Type B pancreatic cell (in vitro differentiated cells): ENCODE measurements around the gene ETDB. TPM values are rescaled to one million over a fixed set of nuclear protein-coding genes. Genes with fewer than 3 reads are reported as not detected.

Experiments used
- DNase-seq: peaks from one replicate; pipeline ENCODE4 v3.0.0; 2021; ENCODE audit warnings: mixed read lengths; ENCODE audit not compliant: unreplicated experiment; ENCODE audit errors: extremely low spot score
- H3K27ac Mint-ChIP-seq: 2 replicates; pipeline ENCODE4 v1.8.0; 2021; ENCODE audit warnings: mild to moderate bottlenecking, mixed read lengths
- H3K27me3 Mint-ChIP-seq: 2 replicates; pipeline ENCODE4 v1.8.0; 2021; ENCODE audit warnings: mixed read lengths
- H3K36me3 Mint-ChIP-seq: 2 replicates; pipeline ENCODE4 v1.8.0; 2021; ENCODE audit warnings: mixed read lengths
- H3K4me1 Mint-ChIP-seq: one replicate; pipeline ENCODE4 v1.8.0; 2021; ENCODE audit warnings: mixed read lengths; ENCODE audit not compliant: unreplicated experiment
- H3K4me3 Mint-ChIP-seq: 2 replicates; pipeline ENCODE4 v1.8.0; 2021; ENCODE audit warnings: mild to moderate bottlenecking, mixed read lengths
- H3K9me3 Mint-ChIP-seq: 2 replicates; pipeline ENCODE4 v1.8.0; 2021; ENCODE audit warnings: mixed read lengths
- CTCF ChIP-seq: fragments of 200-600 bp; sonication (generic); conservative IDR thresholded peaks from 2 replicates; pipeline ENCODE4 v1.5.0; 2021; ENCODE audit warnings: antibody characterized with exemption, mild to moderate bottlenecking
- total RNA-seq: library from RNA; stranded (reverse); gene quantifications from 2 replicates; pipeline ENCODE4 v1.2.1, GENCODE V29; 2021; ENCODE audit warnings: low replicate concordance

Gene ETDB
- total RNA-seq, 1 donor from 2014 or later = not detected

- Mint-ChIP-seq H3K4me3 (no peak overlapping the region), H3K4me1 (peaks cover 6% of the 10 kb centered on the region), H3K9me3 (peaks cover 10% of the 10 kb centered on the region), H3K27ac (no peak overlapping the region), H3K36me3 (no peaks in the 10 kb centered on the region), H3K27me3 (peaks cover 5% of the 10 kb centered on the region)
- DNase-seq = no peak
- TF ChIP-seq CTCF = no peak
Measured at GRCh38 chrX:135089126-135089525, 31.2 kb downstream of the ETDB start.

- no peaks in the 10 kb centered on the region for H3K36me3 Mint-ChIP-seq
- peaks cover 5% of the 10 kb centered on the region for H3K27me3 Mint-ChIP-seq
- DNase-seq = no peak
- H3K4me3 Mint-ChIP-seq = no peak overlapping the region
- no peak overlapping the region for H3K27ac Mint-ChIP-seq
- peaks cover 10% of the 10 kb centered on the region for H3K9me3 Mint-ChIP-seq
- TF ChIP-seq CTCF = no peak
- peaks cover 6% of the 10 kb centered on the region for H3K4me1 Mint-ChIP-seq
Measured at GRCh38 chrX:135087867-135088266, 32.5 kb downstream of the ETDB start.

GRCh38 chrX:135086197-135086854, 34.0 kb downstream of the ETDB start:
- peaks cover 10% of the 10 kb centered on the region for H3K9me3 Mint-ChIP-seq
- no peak overlapping the region for H3K4me3 Mint-ChIP-seq
- H3K36me3 Mint-ChIP-seq = no peaks in the 10 kb centered on the region
- no peak for DNase-seq
- TF ChIP-seq CTCF = peak; percentile 74
- peak overlapping the region; percentile 50 for H3K27ac Mint-ChIP-seq
- H3K4me1 Mint-ChIP-seq = peaks cover 6% of the 10 kb centered on the region
- peaks cover 5% of the 10 kb centered on the region for H3K27me3 Mint-ChIP-seq

GRCh38 chrX:135081693-135082404, 38.5 kb downstream of the ETDB start:
- H3K9me3 Mint-ChIP-seq = peaks cover 5% of the 10 kb centered on the region
- no peak for TF ChIP-seq CTCF
- H3K27me3 Mint-ChIP-seq = peaks cover 5% of the 10 kb centered on the region
- no peak overlapping the region for H3K4me3 Mint-ChIP-seq
- no peak overlapping the region for H3K27ac Mint-ChIP-seq
- peaks cover 6% of the 10 kb centered on the region for H3K4me1 Mint-ChIP-seq
- no peaks in the 10 kb centered on the region for H3K36me3 Mint-ChIP-seq
- DNase-seq = no peak

Other genes with a start within 250 kb of the ETDB start
- 12.9 and 15.2 TPM in 2 replicates for gene MOSPD1, start 205.3 kb downstream of the ETDB start, total RNA-seq
- gene SMIM10, start 129.5 kb downstream of the ETDB start, total RNA-seq = 0.64 and 0.65 TPM in 2 replicates
- gene RTL8B, start 98.0 kb downstream of the ETDB start, total RNA-seq = 13.9 and 14.2 TPM in 2 replicates
- 90.6 and 109 TPM in 2 replicates for gene RTL8C, start 88.2 kb downstream of the ETDB start, total RNA-seq
- gene RTL8A, start 68.4 kb downstream of the ETDB start, total RNA-seq = 48.7 and 54.5 TPM in 2 replicates
- gene SMIM10L2B, start 21.8 kb downstream of the ETDB start, total RNA-seq = 3.4 and 5.3 TPM in 2 replicates
- gene CT55, start 50.9 kb upstream of the ETDB start, total RNA-seq = not detected in 2 replicates
- not detected in 2 replicates for gene ETDA, start 131.5 kb upstream of the ETDB start, total RNA-seq
- gene ETDC, start 189.0 kb upstream of the ETDB start, total RNA-seq = not detected in 2 replicates
- gene ZNF75D, start 223.6 kb upstream of the ETDB start, total RNA-seq = 7.2 and 8.5 TPM in 2 replicates
- 4.3 and 7.1 TPM in 2 replicates for gene ZNF449, start 224.3 kb upstream of the ETDB start, total RNA-seq